T-helper 22 cell (primary cell): ENCODE results near the gene COPG2.

ENCODE experiments used
- DNase-seq: peaks from one replicate; pipeline ENCODE4 v3.0.0-alpha.2; 2020; ENCODE audit warnings: low read depth

The COPG2 gene

DNA sequence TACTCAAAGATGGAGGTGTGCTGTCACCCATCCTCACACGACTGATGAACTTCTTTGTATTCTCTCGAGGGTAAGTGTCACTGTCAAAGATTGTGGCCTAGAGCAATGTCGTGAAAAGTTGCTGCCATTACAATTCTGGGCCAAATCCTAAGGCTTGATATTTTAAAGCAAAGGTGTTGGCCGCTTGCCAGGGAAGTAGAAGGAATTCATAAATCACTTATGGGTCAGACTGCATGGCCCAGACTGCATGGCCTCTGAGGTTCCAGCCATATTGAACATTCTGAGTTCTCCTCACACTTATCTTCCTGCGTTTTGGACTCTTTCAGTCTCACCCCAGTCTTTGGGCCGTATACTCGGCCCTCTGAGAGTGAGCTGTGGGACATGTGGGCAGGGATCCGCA lies 168.1 kb downstream of the COPG2 start:
- DNase-seq: no peak

DNA sequence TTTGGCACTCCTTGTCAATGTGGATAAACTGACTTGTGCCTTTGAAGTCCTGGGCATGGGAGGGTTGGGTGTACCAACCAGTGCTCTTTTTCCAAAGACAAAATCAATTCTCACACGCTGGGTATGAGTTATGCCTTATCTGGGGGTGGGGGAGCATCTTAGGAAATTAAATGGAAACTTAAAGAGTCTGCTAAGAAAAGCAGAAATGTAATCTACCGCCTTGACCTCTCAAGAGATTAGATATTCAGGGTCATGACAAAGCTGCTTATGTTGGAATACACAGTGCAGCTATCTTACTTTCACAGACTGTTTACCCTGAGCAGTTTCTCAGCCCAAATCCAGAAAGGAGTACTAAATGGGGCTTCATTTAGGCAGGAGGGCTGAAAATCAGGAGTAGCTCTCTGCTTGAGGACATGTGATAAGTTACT lies 174.1 kb downstream of the COPG2 start:
- no peak for DNase-seq

DNA sequence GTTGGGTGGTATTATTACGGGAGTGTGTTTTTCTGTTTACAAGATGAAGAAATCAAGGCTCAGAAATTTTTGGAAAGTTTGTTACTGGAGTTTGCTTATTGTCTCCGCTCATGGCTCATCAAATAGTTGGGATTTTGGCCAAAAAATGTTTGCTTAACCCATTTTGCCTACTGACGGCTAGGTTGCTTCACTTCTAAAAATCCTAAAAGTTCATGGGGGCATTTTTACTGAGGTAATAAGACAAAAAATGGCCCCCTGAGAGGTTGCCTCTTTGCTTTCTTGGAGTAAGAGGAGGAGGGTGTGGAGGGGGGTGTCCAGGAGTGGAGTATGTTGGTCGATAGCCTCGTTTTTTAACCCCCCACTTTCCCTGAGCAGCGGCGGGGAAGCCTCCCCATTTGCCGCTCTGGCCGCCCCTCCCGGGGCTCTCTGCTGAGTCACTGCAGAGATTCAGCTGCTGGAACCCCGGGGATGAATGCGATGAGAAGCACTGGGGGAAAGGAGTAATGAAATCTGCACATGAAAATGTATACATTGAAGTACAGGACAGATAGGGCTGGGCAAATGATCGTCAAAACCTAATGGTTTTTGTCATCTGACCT lies 175.2 kb downstream of the COPG2 start:
- no peak for DNase-seq

DNA sequence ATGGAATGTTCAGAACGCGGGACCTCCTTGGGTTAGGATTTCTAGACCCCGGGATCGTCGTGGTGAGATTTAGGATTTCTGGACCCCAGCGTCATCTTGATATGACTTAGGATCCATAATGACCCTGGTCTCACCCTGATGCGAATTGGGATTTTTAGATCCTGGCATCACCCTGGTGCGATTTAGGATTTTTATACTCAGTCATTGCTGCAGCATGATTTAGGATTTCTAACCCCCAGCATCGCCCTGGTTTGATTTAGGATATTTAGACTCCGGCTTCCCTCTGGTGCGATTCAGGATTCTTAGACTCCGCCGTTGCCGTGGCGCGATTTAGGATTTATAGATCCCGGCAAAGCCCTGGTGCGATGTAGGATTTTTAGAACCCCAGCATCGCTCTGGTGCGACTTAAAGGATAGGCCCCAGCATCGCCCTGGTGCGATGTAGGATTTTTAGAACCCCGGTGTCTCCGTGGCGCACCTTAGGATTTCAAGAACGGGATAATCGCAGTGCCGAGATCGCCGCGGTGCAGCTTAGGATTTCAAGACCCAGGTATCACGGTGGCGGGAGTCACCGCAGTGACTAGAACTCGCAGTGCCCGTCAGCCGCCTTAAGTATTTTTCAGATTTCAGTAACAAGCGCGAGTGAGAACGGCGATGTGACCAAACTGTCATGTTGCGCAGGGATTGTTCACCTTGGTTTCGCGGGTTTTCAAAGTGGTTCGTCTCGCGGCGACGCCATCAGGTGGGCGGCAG lies 175.8 kb downstream of the COPG2 start:
- DNase-seq: no peak

DNA sequence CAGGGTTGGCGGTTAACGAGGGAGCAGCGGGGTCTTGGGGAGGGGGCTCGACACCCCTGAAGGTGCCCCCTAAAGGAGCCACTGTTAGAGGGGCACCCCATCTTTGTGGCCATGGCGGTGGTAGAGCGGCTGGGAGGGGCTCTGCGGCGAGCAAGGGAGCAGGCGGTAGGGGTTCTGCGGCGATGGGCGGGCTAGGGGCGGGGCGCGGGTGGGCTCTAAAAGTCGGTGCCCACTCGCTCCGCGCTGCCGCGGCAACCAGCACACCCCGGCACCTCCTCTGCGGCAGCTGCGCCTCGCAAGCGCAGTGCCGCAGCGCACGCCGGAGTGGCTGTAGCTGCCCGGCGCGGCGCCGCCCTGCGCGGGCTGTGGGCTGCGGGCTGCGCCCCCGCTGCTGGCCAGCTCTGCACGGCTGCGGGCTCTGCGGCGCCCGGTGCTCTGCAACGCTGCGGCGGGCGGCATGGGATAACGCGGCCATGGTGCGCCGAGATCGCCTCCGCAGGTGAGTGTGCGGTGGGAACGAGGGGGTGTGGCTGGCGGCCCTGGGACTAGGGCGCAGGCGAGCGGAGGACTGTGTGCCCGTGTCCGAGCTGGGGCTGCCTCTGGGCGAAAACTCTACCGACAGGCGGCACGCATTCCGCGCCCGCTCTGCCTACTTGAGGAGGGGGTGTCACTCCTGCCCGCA lies 176.6 kb downstream of the COPG2 start, which contains the start of gene MEST:
MEST (plus strand) TSS at position 245 of the 682 bp plus-strand sequence; CDS start at position 474, 229 bp downstream.
- no peak for DNase-seq

DNA sequence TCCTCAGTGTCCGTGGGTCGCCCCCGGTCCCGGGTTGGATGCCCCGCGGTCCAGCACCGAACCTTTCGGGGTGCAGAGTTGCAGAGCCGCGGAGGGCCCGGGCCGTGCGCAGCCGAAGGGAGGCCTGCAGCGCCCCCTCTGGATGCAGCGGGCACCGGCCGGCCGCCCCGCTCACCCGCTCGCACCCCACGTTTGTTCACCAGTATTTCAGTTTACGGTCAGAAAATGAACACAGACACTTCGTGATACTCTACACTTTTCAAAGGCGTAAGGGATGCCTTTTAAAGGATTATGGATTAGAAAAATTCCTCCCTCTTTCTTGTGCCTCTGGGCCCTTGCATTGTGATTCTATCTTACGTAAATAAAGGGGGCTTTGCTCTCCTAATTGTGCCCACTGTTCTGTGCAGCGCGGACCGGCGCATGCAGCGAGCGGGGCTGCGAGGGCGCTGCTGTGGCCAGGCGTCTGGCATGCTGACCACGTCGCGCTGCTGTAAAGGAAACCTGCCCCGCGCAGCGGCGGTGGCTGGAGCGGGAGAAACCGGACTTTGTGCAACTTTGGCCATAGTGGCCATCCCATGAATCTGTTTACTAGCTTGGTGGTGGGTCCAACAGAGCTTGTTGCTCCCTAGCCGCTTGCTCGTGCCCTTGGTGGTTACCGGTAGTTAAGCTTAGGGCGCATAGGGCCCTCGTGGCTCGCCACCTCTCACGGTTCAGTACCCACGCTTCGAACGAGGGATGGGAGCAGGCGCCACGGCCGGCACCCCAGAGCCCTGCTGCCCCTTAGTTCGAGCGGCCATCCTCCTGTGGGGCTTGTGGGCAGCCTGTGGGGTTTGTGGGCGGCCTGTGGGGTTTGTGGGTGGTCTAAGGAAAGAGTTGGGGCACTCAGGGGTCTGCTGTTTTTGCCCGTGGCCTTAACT lies 177.4 kb downstream of the COPG2 start:
- DNase-seq: no peak

DNA sequence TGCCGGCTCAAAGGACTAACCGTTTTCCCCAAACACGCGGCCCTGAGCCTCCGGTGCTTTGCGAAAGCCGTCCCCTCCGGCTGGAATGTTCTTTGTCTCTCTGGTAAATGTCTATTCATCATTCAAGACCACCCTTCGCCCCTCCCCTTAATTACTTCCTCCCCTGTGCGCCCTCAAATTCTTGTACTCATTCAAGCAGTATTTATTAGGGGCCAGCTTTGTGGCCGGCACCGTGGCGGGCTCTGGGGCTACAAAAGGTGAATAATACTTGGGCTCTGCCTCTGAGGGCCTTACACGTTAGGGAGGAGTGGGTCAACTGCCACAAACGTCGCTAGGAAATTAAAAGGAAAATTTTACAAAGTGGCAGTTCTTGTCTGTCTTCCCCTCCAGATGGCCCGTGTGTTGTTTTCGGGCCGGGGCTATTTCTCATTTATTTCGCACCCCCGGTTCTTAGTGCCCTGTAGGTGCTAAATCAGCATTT lies 178.2 kb downstream of the COPG2 start:
- no peak for DNase-seq

DNA sequence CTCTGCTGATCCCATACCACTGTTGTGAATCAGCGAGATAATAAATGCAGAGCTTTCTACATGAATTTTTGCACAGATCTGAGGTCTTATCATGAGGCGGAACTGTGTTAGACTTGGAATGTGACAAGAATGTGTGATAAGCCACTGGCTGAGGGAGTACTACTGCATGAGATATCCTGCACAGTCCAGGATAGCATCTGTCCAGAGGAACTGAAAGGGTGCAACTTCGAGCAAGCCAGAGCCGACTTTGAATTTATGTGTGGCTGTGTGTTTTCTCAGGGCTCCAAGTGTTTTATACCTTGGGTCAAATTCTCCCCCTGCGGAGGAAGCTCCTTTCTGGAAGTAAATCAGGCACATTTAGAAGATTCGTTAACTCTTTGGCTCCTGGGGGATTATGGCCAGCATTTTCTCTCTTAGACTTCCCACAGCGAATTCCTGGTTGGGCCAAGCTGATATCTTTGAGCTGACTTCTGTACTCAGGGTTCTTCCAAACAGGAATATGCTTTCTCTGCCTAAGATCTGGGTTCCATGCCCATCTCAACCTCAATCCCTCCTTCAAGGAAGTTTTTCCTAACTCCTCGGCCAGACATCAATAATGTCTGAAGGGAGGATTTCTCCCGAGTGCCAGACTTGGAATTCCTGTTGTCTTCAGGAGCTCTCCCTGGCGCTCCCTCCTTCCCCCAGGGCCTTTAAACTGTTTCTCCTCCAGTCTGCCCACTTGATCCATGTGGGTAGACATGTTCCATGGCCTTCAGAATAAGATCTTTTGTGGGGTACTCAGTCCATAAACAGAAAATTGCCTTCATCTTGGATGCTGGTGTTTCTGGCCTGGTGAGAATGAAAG lies 179.2 kb downstream of the COPG2 start:
- no peak for DNase-seq

DNA sequence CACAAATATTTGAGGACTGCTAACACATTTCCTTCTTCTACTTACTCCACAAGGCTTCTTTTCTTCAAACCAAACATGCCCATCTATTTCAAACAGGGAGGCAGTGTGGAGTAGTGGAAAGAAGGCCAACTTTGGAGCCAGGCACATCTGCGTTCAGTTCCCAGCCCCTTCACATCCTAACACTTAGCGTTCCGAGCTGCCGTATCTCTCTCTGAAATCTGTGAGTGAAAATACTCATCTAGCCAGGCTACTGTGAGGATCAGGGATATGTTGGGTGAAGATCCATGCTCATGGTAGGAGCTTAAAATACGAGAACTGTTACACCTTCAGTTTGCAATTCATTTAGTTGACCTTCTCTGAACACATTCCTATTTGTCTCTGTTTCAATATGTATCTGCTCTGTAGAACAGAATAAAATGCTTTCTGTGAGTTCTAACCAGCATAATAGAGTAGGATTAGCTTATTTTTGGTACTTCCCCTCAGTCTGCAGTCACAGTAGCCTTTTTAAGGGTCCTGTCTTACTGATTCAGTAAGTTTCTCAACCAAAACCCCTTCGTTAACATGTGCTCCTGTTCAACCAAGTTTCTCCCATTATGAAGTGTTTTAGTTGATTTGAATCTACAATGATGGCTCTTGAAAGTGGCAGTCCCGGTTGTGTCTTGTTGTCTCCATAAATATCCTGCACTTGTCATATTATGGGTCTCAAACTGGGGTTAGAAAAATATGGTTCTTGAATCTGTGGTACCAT lies 180.0 kb downstream of the COPG2 start:
- DNase-seq: no peak

DNA sequence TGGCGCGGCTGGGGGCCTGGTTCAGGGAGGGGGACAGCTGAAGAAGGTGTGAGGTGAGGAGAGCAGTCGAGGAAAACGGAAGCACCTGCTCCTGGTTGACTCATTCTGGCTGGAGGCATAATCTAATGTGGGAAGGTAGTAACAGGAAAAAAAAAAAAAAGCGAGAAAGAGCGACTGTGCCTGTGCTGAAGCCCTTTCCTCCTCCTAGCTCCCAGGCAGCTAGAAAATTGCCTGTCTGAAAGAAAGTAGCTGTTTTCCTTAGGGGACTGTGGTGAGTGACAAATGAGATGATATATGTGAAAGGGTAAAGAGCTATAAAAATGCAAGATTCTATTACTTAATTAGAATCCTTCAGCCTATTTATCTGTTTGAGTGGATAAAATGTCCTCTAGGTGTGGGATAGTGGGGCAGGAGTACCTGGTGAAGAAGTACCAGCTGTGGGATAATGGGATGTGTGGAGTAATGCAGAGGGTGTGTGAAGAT lies 181.6 kb downstream of the COPG2 start:
- no peak for DNase-seq

DNA sequence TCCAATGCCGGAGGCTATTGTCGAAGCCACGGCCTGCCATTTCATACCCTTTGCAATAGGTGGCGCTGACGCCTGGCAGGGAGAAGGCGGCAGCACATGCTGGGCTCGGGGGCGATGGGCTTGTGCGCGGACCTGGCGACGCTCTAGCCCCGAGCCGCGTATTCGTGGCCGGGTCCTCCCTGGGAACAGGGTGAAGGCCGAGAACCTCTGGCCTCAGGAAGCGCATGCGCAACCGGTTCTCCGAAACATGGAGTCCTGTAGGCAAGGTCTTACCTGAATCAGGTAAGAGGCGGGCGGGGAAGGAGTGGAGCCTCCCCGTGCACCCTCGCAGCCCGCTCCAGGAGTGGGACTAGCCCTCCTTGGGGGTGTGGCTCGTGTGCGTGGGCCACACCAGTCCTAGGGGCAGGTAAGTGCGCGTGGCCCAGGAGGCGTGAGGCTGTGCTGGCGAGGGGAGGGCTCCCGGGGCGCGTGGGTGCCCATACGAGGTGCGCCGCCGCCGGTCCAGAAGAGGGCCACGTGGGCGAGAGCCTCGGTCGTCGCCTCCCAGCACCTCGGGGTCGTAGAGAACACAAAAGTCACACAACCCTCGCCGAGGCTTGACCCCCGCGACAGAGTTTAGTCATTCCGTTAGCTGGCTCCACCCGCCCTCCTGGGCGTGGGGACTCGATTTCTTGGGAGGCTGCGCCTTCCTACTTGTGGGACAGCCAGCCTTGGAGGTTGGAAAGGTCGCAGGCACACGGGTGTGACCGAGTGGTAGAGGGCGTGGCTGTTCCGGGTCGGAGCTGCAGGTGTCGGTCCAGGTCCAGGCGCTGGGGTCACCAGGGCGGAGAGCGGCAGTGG lies 182.2 kb downstream of the COPG2 start:
- no peak for DNase-seq

DNA sequence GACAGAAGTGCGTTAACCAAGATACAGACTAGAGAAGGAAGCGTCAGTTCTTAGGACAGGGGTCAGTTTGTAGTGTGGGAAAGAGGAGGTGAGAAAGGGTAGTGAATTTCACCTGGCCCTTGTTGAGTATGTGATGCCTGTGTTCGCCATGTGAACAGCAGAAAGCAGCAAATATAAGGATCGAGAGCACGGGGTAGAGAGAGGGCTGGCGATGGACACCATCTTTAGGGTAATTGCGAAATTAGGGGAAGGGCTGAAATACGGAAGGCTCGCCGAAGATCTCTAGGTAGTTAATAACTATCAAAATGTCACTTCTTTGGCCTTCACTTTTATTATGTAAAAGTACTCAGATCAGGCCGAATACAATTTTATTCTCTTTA lies 182.8 kb downstream of the COPG2 start:
- no peak for DNase-seq

DNA sequence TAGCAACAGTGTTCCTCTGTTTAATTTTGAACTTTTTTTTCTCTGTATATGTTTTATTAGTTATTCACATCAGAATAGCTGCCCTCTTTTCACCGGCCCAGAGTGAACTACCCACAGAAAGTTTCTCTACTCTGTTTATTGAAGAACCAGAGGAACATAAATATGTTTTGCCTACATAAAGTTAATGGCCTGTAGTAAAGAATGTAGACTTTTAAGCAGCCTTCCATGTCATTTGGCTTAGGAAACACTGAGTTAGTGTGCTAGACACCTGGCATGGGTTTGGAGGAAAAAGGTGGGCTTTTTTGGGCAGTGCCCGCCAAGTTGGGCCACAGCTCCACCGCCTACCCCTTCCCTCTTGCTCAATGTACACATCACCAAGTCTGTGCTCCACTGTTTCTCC lies 185.5 kb downstream of the COPG2 start:
- DNase-seq: no peak

DNA sequence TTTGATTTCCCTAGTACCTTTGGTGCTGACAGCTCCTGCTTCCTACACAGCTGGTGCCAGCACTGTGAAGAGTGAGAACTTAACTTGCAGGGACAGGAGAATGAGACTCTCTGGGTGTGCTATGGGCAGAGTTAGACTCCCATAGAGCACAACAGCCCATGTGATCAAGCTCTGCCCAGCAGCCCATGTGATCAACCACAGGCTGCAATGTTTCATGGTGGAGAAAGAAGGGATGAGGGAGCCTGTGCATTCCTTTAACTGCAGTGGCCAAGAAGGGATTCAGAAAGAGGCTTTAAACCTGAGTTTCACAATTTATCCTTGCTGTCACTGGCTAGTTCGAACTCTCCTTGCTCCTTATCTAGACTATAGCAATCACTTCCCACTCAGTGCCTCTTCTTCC lies 186.7 kb downstream of the COPG2 start:
- no peak for DNase-seq

DNA sequence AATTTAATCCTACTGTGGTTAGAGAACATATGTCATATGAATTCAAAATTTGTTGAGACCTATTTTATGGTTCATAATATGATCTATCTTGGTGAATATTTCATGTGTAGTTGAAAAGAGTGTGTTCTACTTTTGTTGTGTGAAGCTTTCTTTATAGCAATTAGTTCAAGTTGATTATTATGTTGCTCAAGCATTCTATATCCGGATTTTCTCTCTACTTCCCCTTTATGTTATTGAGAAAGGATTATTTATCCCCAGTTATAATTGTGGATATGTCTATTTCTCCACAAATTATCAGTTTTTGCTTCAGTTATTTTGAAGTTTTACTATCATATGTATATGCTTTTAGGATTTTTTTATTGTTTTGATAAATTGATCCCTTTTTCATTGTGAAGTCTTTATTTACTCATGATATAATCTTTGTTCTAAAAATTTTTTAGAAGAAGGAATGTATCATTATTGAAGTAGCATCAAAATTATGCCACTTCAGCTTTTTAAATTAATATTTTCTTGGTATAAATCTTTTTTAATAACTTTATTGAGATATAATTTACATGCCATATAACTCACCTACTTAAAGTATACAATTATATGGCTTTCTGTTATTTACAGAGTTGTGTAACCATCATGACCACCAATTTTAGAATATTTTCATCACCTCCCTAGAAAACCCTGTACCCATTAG lies 188.7 kb downstream of the COPG2 start:
- no peak for DNase-seq

DNA sequence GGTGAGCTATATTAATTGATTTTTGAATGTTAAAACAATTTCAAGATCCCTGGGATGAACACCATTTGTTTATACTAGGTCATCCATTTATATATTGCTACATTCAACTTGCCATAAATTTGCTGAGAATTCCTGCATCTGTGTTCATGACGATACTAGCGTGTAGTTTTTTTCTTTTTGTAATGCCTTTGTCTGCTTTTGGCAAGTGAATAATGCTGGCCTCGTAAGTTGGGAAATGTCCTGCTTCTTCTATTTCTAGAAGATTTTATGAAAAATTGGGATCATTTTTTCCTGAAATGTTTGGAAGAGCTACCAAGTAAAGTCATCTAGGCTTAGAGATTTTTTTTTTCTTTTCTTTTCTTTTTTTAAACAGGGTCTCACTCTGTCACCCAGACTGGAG lies 189.6 kb downstream of the COPG2 start:
- DNase-seq: no peak

DNA sequence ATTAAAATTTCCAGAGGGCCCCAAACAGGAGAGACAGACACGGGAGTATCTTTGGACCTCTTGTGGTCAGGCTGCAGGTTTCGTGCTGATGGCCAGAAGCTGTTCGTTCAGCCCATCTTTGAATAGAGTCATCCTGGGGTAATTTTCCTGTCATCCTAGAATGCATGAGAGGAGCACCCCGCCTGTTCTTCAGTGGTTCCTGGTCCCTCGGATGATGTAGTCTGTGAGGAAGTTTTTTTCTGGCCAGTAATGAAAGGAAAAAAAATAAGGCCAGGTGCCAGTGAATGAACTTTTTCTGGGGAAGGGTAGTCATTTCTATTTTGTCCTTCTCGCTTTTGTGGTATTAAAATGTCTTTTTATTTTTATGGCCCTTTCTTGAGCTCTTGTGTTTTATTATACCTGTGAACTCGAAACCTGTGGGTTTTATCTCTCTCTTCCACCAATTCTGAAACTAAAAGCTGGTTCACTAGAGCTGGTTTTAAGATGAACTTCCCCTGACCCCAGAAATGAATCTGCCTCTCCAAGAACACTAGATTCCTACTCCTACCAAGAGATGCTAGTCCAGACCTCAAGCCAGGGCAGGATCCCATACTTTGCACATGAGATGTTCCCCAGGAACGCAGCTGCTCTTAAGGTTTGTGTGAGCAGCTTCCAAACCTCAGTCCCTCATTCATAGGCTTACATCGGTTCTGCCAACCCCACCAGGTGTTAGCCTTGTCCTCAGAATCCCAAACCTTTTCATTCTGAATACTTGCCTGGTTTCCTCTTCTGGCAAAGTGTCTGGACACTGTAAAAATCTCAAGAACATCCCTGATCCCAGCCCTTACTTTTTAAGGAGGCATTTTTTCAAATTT lies 192.0 kb downstream of the COPG2 start:
- no peak for DNase-seq

DNA sequence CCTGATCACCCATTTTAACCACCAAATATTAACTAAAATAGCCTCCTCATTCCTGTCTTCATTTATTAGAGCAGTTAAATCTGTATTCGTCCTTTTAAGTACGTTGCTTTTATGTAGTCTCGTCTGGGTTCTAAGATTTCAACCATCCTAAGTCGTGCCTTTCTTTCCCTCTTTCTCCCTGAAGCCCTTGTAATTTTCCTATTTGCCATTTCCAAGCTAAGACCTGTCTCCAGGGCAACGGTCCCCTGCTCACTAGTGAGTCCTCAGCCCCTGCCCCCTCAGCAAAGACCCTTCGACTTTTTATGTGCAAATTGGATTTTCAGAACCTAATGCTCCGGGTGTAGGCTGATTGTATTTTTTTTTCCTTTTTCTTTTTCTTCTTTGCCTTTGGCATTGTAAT lies 192.8 kb downstream of the COPG2 start:
- DNase-seq: no peak
